GM18507 (cell line): Measurements from ENCODE around the gene HERPUD2.
"Not testable (repeated sequence)": the region's sequence is repeated elsewhere in the genome, so short reads cannot be mapped to it uniquely, and the experiment has no call there.

ENCODE experiments used
- DNase-seq: peaks from one replicate; pipeline ENCODE4 v3.0.0; 2011; ENCODE audit warnings: low read depth; ENCODE audit not compliant: insufficient read length; ENCODE audit errors: extremely low spot score
- FAIRE-seq: peaks from 2 replicates; lab custom pipeline; 2011; peaks lifted over from hg19 to GRCh38; lab: Jason Lieb, UNC

HERPUD2 gene

DNA sequence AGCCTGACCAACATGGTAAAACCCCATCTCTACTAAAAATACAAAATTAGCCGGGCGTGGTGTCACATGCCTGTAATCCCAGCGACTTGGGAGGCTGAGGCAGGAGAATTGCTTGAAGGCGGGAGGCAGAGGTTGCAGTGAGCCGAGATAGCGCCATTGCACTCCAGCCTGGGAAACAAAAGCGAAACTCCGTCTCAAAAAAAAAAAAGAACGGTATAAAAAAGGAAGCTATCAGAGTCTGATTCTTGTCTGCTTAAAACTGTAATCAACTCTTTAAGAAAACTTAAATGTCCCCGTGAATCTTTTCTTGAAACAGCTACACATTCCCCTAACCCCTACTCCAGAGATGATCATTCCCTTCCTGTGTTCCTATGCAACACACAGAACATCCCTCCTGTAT is 4.3 kb downstream of the HERPUD2 start:
- not testable (repeated sequence) for DNase-seq, FAIRE-seq

DNA sequence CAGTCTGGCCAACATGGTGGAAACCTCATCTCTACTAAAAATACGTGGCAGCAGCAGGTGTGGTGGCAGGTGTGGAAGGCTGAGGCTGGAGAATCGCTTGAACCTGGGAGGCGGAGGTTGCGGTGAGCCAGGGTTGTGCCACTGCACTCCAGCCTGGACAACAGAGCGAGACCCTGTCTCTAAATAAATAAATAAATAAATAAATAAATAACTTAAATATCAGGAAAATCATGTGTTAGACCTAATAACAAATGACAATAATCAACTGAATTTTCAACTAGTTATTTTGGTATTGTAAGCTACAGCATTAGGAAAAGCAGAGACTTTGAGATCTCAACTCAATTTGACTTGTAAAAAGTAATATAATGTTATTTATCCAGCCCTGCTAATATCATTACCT is 9.2 kb downstream of the HERPUD2 start:
- FAIRE-seq (no peak), DNase-seq (no peak)

DNA sequence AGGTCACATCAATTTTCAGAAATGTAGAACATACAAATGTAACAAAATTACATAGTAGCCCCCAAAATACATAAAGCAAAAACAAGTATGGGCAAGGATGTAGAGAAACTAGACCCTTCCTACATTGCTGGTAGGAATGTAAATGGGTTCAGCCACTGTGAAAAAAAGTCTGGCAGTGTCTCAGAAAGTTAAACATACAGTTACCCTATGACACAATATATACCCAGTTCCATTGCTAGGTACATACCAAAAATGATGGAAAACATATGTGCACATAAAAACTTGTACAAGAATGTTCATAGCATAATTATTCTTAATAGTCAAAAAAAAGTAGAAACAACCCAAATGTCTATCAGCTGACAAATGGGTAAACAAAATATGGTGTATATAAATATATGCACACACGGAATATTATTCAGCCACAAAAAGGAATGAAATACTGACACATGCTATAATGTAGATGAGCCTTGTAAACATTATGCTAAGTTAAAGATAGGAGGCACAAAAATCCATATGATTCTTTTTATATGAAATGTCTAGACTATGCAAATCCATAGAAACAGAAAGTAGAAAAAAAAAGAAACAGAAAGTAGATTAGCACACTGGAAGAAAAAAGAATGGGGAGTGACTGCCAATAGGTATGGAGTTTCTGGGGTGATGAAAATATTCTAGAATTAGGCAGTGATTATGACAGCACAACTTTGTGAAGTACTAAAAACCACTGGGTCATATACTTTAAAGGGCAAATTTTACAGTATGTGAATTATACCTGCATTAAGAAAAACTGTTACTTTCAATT is 13.5 kb downstream of the HERPUD2 start:
- DNase-seq (no peak), FAIRE-seq (no peak)

DNA sequence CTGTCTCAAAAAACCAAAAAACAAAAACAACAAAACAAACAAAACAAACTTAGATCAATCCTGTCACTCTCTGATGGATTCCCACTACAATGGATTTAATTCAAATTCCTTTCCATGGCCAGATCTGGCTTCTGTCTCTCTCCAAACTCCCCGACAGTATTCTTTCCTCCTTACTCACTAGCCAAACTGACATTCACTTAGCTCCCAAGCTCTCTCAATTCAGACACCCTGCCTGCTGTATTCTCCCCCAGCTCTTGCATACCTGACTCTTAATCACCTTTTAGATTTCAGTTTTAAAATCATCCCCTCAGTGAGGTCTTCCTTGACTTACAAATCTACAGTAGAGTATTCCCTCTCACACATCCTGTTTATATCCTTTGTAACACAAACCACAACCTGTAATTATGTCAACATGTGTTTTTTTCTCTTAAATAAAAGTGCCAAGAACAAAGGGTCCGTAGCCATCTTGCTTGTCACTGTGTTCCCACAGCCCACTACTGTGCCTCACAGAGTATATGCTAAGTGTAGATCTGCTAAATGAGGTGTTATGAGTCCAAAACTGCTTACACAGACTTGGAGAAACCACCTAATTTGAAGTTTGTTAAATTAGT is 14.4 kb downstream of the HERPUD2 start:
- peak; percentile 39 for FAIRE-seq
- no peak for DNase-seq

DNA sequence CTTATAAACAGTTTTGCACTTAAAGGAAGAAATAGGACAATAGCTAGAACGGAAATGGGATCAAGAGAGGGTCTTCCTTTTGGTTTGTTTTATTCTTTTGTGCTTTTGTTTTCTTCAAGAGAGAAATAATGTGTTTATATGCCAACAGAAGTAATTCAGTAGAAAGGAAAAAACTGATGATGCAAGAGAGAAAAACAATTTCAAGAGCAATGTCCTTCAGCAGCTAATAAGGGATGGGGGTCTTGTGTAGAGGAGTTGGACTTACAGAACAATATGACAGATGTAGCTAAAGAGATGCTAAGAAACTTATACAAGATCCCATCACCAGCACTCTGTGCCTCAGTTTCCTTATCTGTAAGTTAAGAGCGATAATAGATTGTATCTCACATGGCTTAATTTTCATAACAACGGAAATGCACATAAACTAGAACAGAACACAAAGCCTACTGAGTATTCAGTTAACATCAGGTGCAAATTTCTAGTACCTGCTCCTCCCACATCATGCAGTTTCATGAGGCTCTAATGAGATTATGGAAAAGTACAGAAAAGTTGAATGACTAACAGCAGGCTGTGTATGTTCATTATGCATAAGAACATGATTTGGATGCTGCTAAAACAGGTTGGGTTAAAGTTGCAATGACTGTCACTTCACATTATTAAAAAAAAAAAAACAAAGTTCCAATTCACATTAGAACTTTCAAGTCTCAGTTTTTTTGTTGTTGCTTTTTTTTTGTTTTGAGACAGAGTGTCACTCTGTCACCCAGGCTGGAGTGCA is 17.2 kb downstream of the HERPUD2 start:
- DNase-seq (no peak), FAIRE-seq (no peak)

DNA sequence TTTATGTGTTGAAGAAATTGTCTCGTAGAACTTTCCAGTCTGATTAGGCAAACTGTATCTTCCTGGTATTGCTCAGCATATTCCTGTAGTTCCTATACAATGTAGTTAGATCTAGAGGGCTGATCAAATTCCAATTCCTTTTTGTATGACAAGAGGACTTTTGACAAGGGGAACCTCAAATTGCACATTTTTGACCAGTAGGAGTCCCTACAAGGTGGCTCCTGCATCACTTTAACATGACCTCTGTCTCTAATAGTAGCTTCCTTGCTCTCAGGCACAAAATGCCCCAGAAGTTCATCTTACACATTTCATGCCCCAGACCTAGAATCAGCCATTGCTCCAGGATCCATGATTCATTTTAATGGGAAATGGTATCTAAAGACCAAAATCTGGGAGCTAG is 18.7 kb downstream of the HERPUD2 start:
- DNase-seq = no peak
- peak; percentile 41 for FAIRE-seq

DNA sequence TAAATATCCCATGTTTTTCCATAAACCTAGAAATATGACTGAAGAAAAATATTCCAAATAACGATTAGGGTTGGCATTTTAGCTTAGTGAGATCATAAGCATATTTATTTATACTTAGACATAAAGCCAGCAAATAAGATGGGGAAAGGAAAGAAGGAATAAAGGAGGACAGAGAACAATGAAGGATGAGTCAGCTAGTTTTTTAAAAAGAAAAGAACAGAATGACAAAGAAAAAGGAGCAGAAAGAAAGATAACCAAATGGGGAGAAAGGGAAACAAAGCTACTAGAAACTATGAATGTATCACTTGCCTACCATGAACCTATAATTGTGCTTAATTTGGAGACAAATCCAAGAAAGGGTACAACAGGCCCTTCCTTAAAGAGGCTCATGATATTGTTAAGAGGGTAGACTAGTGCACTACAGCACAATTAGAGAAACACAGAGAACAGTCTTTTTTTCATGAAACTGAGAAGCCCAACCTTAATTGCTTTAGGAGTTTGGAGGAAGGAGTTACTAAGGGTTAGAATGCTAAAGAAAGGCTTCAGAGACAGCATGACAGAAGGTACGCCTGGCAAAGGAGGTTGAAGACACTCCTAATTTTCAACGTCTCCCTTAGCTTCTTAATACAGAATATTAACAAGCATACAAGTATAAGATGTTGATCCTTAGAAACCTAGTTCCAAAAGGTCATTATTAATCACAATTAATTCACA is 23.9 kb downstream of the HERPUD2 start:
- no peak for FAIRE-seq
- DNase-seq = no peak

DNA sequence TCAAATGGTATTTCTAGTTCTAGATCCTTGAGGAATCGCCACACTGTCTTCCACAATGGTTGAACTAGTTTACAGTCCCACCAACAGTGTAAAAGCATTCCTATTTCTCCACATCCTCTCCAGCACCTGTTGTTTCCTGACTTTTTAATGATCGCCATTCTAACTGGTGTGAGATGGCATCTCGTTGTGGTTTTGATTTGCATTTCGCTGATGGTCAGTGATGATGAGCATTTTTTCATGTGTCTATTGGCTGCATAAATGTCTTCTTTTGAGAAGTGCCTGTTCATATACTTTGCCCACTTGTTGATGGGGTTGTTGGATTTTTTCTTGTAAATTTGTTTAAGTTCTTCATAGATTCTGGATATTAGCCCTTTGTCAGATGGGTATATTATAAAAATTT is 34.5 kb downstream of the HERPUD2 start:
- not testable (repeated sequence) for DNase-seq, FAIRE-seq

DNA sequence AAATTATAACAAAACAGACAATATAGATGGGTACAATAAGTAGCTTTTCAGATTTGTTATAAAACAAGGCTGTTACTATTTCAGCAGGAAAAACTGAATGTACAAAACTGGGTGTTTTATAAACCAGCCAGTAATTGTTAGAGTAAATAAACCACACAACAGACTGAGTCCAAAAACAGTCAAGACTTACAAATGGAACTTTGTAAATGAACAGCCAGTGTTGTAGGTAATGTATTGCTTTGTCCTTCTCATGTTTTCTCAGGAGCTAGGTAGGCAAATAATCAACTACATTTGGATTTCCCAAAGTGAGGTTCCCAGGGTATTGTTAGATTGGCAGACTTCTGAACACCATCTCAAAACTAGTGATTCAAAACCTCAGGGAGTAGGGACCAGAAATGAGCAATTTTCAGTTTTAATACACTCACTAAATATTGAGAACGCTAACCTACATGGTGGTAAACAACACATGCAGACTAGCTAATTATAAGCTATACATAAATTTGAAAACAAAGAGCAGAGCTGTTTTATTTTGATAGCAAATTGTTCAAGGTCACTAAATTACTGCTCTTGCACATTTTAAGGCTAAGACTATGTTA is 36.2 kb downstream of the HERPUD2 start:
- no peak for DNase-seq
- peak; percentile 56 for FAIRE-seq

DNA sequence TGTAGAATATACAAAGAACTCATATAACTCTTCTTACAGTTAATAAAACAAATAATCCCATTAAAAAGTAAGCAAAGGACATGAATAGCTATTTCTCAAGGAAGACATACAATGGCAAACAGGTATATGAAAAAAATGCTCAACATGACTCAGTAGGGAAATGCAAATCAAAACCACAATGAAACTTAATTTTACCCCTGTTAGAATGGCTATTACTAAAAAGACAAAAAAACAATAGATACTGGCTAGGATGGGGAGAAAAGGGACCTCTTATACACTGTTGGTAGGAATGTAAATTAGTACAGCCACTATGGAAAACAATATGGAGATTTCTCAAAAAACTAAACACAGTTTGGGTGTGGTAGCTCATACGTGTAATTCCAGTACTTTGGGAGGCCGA is 37.8 kb downstream of the HERPUD2 start:
- FAIRE-seq (peak; percentile 64), DNase-seq (no peak)

DNA sequence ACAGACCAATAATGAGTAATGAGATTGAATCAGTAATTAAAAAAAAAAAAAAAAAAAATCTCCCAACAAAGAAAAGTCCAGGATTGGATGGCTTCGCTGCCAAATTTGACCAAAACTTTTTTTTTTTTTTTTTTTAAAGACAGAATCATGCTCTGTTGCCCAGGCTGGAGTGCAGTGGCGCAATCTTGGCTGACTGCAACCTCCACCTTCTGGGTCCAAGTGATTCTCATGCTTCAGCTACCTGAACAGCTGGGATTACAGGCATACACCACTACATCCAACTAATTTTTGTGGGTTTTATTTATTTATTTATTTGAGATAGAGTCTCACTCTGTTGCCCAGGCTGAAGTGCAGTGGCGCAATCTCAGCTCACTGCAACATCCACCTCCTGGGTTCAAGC is 40.4 kb downstream of the HERPUD2 start:
- not testable (repeated sequence) for FAIRE-seq

DNA sequence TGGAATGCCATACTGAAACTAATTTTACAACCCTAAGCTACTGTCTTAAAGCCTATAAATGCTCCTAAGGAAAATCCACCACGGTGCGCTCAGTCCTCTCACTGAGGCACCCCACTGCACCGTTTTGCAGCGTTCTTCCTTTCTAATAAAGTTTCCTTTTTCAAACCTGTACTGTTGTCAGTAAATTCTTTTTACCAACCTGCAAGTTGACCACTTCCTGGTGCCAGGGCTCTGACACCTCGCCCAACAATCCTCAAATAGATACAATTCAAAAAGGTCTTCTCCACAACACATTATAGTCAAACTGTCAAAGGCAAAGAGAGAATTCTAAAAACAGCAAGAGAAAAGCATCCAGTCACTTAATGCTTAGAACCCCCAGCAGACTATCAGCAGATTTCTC is 42.8 kb downstream of the HERPUD2 start:
- peak; percentile 51 for FAIRE-seq
- no peak for DNase-seq

More for the DNA sequence above, 40.4 kb downstream of the HERPUD2 start:
- not testable (repeated sequence) for DNase-seq

DNA sequence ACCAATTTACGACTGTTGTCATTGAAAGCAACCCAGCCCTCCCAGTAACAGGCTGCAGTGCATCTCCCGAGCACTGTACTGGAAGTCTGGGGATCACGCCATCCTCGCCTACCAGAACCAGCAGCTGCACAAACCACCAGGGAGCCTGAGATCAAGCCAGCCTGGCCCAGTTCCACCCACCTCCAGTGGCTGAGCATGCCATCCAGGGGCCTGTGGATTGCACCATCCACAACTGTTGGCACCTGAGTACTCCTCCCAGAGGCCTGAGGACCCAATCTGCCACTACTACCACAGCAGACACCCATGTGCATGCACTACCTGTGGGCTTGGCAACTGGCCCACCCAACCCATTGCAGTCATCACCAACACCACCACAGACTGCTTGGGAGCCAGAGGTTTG is 44.2 kb downstream of the HERPUD2 start:
- DNase-seq = no peak
- no peak for FAIRE-seq

DNA sequence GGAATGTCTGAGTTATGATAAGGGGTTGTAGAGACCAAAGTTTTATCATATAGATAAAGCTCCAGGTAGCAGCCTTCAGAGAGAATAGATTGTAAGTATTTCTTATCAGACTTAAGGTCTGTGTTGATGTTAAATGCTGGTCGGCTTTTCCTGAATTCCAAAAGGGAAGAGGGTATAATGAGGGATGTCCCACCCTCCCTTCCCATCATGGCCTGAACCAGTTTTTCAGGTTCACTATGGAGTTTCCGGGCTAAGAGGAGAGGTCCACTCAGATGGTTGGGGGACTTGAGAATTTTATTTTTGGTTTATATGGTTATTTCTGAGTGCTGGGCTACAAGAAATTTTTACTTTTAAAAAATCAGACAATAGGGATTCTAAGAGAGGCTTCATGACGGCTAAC is 45.2 kb downstream of the HERPUD2 start:
- no peak for DNase-seq
- no peak for FAIRE-seq

DNA sequence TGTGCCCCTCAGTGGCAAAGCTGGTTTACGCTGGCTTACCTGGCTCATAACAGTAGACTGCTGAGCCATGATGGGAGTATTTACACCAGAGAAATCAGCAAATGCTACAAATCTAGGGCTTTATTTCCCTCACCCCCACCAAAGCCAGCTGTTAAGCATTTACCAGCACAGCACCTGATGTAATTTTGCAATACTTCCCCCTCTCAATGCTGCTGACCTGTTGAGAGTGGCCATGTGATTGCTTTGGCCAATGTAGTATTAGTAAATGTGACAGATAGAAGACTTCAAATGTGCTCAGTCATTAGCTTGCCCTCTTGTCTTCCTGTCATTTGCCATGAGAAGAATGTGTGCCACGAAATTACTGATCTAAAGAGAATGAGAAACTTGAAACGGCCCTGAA is 46.6 kb downstream of the HERPUD2 start:
- no peak for FAIRE-seq
- no peak for DNase-seq

DNA sequence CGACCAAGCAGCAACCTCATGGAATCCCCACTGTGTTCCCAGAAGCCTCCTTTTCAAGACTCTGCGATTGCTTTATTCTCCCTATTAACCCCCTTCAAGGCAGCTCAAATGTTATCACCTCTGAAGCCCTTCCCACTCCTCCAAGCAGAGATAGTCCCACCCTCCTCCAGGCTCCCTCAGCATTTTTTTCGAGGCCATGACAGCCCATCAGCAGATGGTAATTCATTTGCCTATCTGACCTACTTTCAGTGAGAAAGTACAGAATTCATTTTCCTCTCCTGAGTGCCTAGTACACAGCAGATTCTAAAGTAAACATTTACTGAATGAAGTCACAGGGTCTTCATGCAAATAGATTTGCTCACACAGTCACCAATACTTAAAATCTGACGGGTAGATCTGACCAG is 47.8 kb downstream of the HERPUD2 start:
- DNase-seq = no peak
- peak; percentile 64 for FAIRE-seq

DNA sequence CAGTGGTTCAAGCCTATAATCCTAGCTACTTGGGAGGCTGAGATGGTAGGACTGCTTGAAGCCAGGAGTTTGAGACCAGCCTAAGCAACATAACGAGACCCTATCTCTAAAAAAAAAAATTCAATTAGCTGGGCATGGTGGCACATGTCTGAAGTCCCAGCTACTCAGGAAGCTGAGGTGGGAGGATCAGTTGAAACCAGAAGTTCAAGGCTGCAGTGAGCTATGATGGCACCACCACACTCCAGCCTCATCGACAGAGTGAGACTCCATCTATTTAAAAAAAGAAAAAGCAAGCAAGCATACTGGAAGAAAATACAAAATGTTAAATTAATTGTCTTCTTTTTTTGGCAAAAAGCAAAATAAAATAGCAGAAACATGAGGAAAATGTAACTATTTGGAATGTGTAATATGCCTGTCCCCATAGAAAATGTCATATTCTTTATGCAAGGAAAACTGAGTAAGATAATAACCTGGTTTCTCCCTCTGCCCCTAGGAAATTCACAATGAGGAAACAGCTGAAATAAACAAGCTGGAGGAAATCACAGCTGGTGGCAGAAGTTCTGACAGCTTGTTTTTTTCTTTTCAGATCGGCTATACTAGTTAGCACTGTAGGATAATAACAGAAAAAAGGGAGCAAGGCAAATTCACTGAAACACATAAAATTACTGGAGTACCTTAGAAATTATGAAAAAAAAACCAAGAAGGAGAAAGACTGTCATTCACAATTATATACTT is 48.5 kb downstream of the HERPUD2 start:
- FAIRE-seq = peak; percentile 60

DNA sequence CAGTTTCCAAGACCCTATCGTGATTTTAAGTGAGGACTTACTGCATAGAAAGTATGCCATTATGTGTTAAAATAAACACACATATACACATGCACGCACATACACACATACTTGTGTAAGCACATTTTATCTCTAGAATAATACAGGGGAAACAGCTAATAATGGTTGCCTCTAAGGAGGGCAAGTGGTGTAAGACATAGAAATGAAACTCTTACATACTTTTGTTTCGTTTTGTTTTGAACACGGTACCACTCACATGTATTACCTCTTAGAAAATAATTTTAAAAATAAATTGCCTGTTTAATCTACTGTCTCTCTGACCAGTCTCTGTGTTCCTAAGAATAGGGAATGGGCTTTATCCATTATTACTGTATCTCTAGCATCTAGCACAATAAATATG is 49.2 kb downstream of the HERPUD2 start:
- DNase-seq (no peak), FAIRE-seq (peak; percentile 52)

More for the DNA sequence above, 48.5 kb downstream of the HERPUD2 start:
- no peak for DNase-seq
